ENCODE results near the gene PLEKHA7.

The PLEKHA7 gene

DNA sequence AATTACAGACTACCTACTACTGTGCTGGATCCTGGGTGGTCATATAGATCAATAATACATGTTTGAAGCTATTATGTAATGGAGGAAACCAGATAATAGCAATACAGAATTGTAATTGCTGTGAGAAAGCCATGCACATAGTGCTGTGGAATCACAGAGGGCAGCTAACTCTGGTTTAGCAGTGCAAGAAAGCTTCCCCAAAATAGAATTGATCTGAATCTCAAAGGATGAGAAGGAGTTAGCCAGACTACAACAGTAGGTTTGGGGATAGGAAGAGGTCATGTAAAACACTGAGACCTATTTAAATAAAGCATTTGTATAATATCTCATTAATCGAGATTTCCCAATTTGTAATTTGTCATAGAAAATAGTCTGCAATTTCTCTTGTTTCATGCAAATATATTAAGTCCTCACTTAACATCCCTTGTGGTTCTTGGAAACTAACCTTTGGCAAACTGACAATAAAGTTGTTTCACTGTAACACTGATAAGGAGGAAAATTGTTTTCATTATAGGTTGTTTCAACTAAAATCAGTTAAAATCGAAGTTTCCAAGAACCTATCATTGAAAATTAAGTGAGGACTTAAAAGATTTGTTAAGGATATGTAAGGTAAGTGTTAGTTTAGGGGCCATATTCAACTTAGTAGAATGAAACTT lies 268.1 kb downstream of the PLEKHA7 start:
- H3K79me2 ChIP-seq (ENCODE audit: control insufficient read depth, low read length): peaks cover 82% of the 10 kb centered on the region
- no peaks in the 10 kb centered on the region for H3K27me3 ChIP-seq (ENCODE audit: control insufficient read depth, low read length)
- H3K9me2 ChIP-seq (replicated peaks; ENCODE audit: control insufficient read depth, low read length): no peaks in the 10 kb centered on the region
- H3K4me3 ChIP-seq (ENCODE audit: low read length): no peak overlapping the region
- no peaks in the 10 kb centered on the region for H3F3A ChIP-seq (ENCODE audit: control insufficient read depth, insufficient read depth)
- peaks cover 17% of the 10 kb centered on the region for H3K4me1 ChIP-seq (ENCODE audit: control insufficient read depth, low read length)
- H3K9me3 ChIP-seq (ENCODE audit: control insufficient read depth, insufficient read depth, low read length): no peaks in the 10 kb centered on the region
- peaks cover 93% of the 10 kb centered on the region for H3K36me3 ChIP-seq (ENCODE audit: control insufficient read depth, low read length)
- no peak overlapping the region for H3K4me2 ChIP-seq (ENCODE audit: low read length)
- H4K20me1 ChIP-seq (ENCODE audit: control insufficient read depth, insufficient read depth, low read depth, low read length): peaks cover 13% of the 10 kb centered on the region
- TF ChIP-seq, protein P1, sequence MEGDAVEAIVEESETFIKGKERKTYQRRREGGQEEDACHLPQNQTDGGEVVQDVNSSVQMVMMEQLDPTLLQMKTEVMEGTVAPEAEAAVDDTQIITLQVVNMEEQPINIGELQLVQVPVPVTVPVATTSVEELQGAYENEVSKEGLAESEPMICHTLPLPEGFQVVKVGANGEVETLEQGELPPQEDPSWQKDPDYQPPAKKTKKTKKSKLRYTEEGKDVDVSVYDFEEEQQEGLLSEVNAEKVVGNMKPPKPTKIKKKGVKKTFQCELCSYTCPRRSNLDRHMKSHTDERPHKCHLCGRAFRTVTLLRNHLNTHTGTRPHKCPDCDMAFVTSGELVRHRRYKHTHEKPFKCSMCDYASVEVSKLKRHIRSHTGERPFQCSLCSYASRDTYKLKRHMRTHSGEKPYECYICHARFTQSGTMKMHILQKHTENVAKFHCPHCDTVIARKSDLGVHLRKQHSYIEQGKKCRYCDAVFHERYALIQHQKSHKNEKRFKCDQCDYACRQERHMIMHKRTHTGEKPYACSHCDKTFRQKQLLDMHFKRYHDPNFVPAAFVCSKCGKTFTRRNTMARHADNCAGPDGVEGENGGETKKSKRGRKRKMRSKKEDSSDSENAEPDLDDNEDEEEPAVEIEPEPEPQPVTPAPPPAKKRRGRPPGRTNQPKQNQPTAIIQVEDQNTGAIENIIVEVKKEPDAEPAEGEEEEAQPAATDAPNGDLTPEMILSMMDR (IDR thresholded peaks at IDR 0.05; ENCODE audit: low read depth, low read length, poor library complexity, severe bottlenecking): no peak
- TF ChIP-seq EZH2phosphoT487 (IDR thresholded peaks at IDR 0.05; ENCODE audit: borderline replicate concordance, low read length): no peak
- H3K27ac ChIP-seq (ENCODE audit: low read depth, low read length): no peak overlapping the region

DNA sequence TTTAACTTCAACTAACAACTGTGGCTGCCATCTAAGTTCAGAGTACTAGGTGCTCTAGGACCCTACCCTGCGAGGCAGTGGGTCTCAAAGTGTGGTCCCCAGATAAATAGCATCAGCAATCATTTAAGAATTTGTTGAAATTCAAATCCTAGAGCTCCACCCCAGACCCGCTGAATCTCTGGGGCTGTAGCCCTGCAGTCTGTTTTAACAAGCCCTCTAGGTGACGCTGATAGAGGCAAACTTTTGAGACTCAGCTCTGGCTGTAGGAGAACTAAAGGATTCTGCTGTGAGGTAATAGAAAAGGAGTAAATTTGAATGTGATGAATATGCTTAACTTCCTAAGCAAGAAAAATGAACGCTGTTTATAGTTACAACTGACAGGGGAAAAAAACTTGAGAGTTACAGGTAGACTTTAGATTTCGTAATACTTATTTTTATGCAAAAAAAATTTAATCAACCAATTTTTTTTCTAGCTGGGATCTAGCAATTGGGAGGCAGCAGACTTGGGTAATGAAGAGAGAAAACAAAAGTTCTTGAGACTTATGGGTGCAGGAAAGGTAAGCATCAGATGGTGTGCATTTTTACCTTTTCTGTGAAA lies 270.0 kb downstream of the PLEKHA7 start:
- Histone ChIP-seq H3K4me1 (ENCODE audit: control insufficient read depth, low read length) (peaks cover 29% of the 10 kb centered on the region), H3F3A (ENCODE audit: control insufficient read depth, insufficient read depth) (no peaks in the 10 kb centered on the region), H3K27ac (ENCODE audit: low read depth, low read length) (no peak overlapping the region), H3K9me3 (ENCODE audit: control insufficient read depth, insufficient read depth, low read length) (no peaks in the 10 kb centered on the region), H3K79me2 (ENCODE audit: control insufficient read depth, low read length) (peaks cover 89% of the 10 kb centered on the region), H4K20me1 (ENCODE audit: control insufficient read depth, insufficient read depth, low read depth, low read length) (peaks cover 20% of the 10 kb centered on the region), H3K4me2 (ENCODE audit: low read length) (no peak overlapping the region), H3K27me3 (ENCODE audit: control insufficient read depth, low read length) (no peaks in the 10 kb centered on the region), H3K4me3 (ENCODE audit: low read length) (no peak overlapping the region), H3K9me2 (replicated peaks; ENCODE audit: control insufficient read depth, low read length) (no peaks in the 10 kb centered on the region), H3K36me3 (ENCODE audit: control insufficient read depth, low read length) (peaks cover 88% of the 10 kb centered on the region)
- no peak for TF ChIP-seq EZH2phosphoT487 (IDR thresholded peaks at IDR 0.05; ENCODE audit: borderline replicate concordance, low read length)
- TF ChIP-seq, protein P1 (IDR thresholded peaks at IDR 0.05; ENCODE audit: low read depth, low read length, poor library complexity, severe bottlenecking): no peak

DNA sequence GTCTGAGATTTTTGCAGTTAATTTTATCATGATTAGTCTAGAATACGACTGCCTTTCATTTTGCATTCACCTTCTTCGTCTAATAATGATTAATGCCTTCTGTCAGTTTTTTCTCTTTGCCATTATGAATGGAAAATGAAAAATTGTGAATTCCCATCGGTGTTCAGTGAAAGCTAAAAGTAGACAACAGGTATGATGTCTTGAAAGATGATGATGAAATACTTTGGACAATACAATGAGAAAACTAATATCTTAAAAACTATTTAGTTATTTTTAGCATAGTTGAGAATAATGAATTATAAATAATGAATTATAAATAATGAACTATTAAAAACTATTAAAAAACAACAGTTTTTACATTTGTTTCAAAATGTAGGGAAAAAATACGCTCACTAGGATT lies 270.7 kb downstream of the PLEKHA7 start:
- Histone ChIP-seq H3K79me2 (ENCODE audit: control insufficient read depth, low read length) (peaks cover 95% of the 10 kb centered on the region), H3K4me2 (ENCODE audit: low read length) (no peak overlapping the region), H3K9me3 (ENCODE audit: control insufficient read depth, insufficient read depth, low read length) (no peaks in the 10 kb centered on the region), H3K27me3 (ENCODE audit: control insufficient read depth, low read length) (no peaks in the 10 kb centered on the region), H3F3A (ENCODE audit: control insufficient read depth, insufficient read depth) (no peaks in the 10 kb centered on the region), H3K36me3 (ENCODE audit: control insufficient read depth, low read length) (peaks cover 89% of the 10 kb centered on the region), H3K9me2 (replicated peaks; ENCODE audit: control insufficient read depth, low read length) (no peaks in the 10 kb centered on the region), H4K20me1 (ENCODE audit: control insufficient read depth, insufficient read depth, low read depth, low read length) (peaks cover 22% of the 10 kb centered on the region), H3K27ac (ENCODE audit: low read depth, low read length) (no peak overlapping the region), H3K4me3 (ENCODE audit: low read length) (no peak overlapping the region), H3K4me1 (ENCODE audit: control insufficient read depth, low read length) (peaks cover 29% of the 10 kb centered on the region)
- TF ChIP-seq, protein P1 (IDR thresholded peaks at IDR 0.05; ENCODE audit: low read depth, low read length, poor library complexity, severe bottlenecking): no peak
- no peak for TF ChIP-seq EZH2phosphoT487 (IDR thresholded peaks at IDR 0.05; ENCODE audit: borderline replicate concordance, low read length)

Data from DOHH2 (cell line).